ENCODE measurements around the gene LNX2. TPM values are rescaled to one million over a fixed set of nuclear protein-coding genes. Genes with fewer than 3 reads are reported as not detected.

The LNX2 gene
- total RNA-seq, 2 donors from 2014 or later = 13.9 to 15.6 TPM

- Histone ChIP-seq H3K9me3 (ENCODE audit: control insufficient read depth, low read length) (peaks cover 7% of the 10 kb centered on the region), H3K4me3 (ENCODE audit: low read length) (no peak overlapping the region), H3K36me3 (ENCODE audit: control insufficient read depth, insufficient read depth, low read length) (peaks cover 9% of the 10 kb centered on the region), H3K4me1 (ENCODE audit: control insufficient read depth, insufficient read depth, low read length) (peaks cover 4% of the 10 kb centered on the region), H3K27me3 (ENCODE audit: control insufficient read depth, insufficient read depth, low read length, poor library complexity, severe bottlenecking) (no peaks in the 10 kb centered on the region), H3K9ac (ENCODE audit: extremely low read depth, low read length, poor library complexity, severe bottlenecking) (no peak overlapping the region), H3K27ac (ENCODE audit: low read depth, low read length) (no peak overlapping the region)
- 100% methylated on average over 1 of the region's 1 CpG for WGBS, 2 experiments (ENCODE audit: insufficient coverage in 1 of 2, insufficient read length in 1 of 2)
- peaks cover 20% of the 10 kb centered on the region for H3K36me3 Mint-ChIP-seq (ENCODE audit: low read depth)
- H3K4me1 Mint-ChIP-seq = peaks cover 21% of the 10 kb centered on the region
- TF ChIP-seq CTCF (conservative IDR thresholded peaks at IDR 0.05) = no peak
- no peak overlapping the region for H3K4me3 Mint-ChIP-seq
- no peak for DNase-seq
- H3K9me3 Mint-ChIP-seq = no peaks in the 10 kb centered on the region
- no peak overlapping the region for H3K27ac Mint-ChIP-seq
- no peaks in the 10 kb centered on the region for H3K27me3 Mint-ChIP-seq (ENCODE audit: insufficient read depth)
These were observed 45.7 kb downstream of the LNX2 start for GRCh38 chr13:27574661-27575060.

- no peak overlapping the region for H3K27ac ChIP-seq (ENCODE audit: low read depth, low read length)
These were observed 47.1 kb downstream of the LNX2 start for GRCh38 chr13:27573265-27573664.

GRCh38 chr13:27572234-27572901 is 48.0 kb downstream of the LNX2 start:
- DNase-seq = no peak
- Histone ChIP-seq H3K9me3 (ENCODE audit: control insufficient read depth, low read length) (peaks cover 7% of the 10 kb centered on the region), H3K9ac (ENCODE audit: extremely low read depth, low read length, poor library complexity, severe bottlenecking) (no peak overlapping the region), H3K4me1 (ENCODE audit: control insufficient read depth, insufficient read depth, low read length) (no peaks in the 10 kb centered on the region), H3K27ac (ENCODE audit: low read depth, low read length) (no peak overlapping the region), H3K4me3 (ENCODE audit: low read length) (no peak overlapping the region), H3K36me3 (ENCODE audit: control insufficient read depth, insufficient read depth, low read length) (peaks cover 17% of the 10 kb centered on the region), H3K27me3 (ENCODE audit: control insufficient read depth, insufficient read depth, low read length, poor library complexity, severe bottlenecking) (no peaks in the 10 kb centered on the region)
- Mint-ChIP-seq H3K4me1 (peaks cover 9% of the 10 kb centered on the region), H3K27me3 (ENCODE audit: insufficient read depth) (no peaks in the 10 kb centered on the region), H3K27ac (no peak overlapping the region), H3K9me3 (no peaks in the 10 kb centered on the region), H3K36me3 (ENCODE audit: low read depth) (peaks cover 20% of the 10 kb centered on the region), H3K4me3 (no peak overlapping the region)
- TF ChIP-seq CTCF (conservative IDR thresholded peaks at IDR 0.05) = no peak

More at GRCh38 chr13:27573265-27573664, 47.1 kb downstream of the LNX2 start:
- no peaks in the 10 kb centered on the region for H3K4me1 ChIP-seq (ENCODE audit: control insufficient read depth, insufficient read depth, low read length)
- Mint-ChIP-seq H3K4me3 (no peak overlapping the region), H3K9me3 (no peaks in the 10 kb centered on the region), H3K27ac (peak overlapping the region; percentile 26), H3K27me3 (ENCODE audit: insufficient read depth) (no peaks in the 10 kb centered on the region), H3K36me3 (ENCODE audit: low read depth) (peaks cover 20% of the 10 kb centered on the region), H3K4me1 (peaks cover 15% of the 10 kb centered on the region)
- H3K9me3 ChIP-seq (ENCODE audit: control insufficient read depth, low read length) = peaks cover 7% of the 10 kb centered on the region
- H3K36me3 ChIP-seq (ENCODE audit: control insufficient read depth, insufficient read depth, low read length) = peaks cover 12% of the 10 kb centered on the region
- no peaks in the 10 kb centered on the region for H3K27me3 ChIP-seq (ENCODE audit: control insufficient read depth, insufficient read depth, low read length, poor library complexity, severe bottlenecking)
- WGBS, 2 experiments (ENCODE audit: insufficient coverage in 1 of 2, insufficient read length in 1 of 2) = 96% methylated on average over 2 of the region's 2 CpGs; no CpG with 5 or more reads in 1 of the 2 experiments
- no peak for TF ChIP-seq CTCF (conservative IDR thresholded peaks at IDR 0.05)
- no peak for DNase-seq
- no peak overlapping the region for H3K4me3 ChIP-seq (ENCODE audit: low read length)
- no peak overlapping the region for H3K9ac ChIP-seq (ENCODE audit: extremely low read depth, low read length, poor library complexity, severe bottlenecking)

All from endodermal cell (in vitro differentiated cells).